ACHN (cell line): ENCODE measurements around the gene ANKRD24.
"Not testable (repeated sequence)": the region's sequence is repeated elsewhere in the genome, so short reads cannot be mapped to it uniquely, and the experiment has no call there.

ENCODE experiments used
- DNase-seq: peaks from one replicate; pipeline ENCODE4 v3.0.0-alpha.2; 2015
- in situ Hi-C: cut with HindIII; loops from 2 replicates; pipeline ENCODE4 v1.10.0; 2017; ENCODE audit warnings: low sequenced_read_pairs, low pct_ligation_motif_present, low pct_unique_long_range_greater_than_20kb

Gene ANKRD24

GRCh38 chr19:4171676-4172075, 10.8 kb upstream of the ANKRD24 start:
- in situ Hi-C loops, result no loop called here
- DNase-seq, result no peak

GRCh38 chr19:4172861-4173473, 9.5 kb upstream of the ANKRD24 start:
- peak; percentile 52 for DNase-seq
- in situ Hi-C loops, result no loop called here

- in situ Hi-C loops, result no loop called here
- no peak for DNase-seq
Measured at GRCh38 chr19:4173479-4174212, 8.8 kb upstream of the ANKRD24 start.

- DNase-seq, result no peak
- in situ Hi-C loops, result no loop called here
Measured at GRCh38 chr19:4174213-4174894, 8.1 kb upstream of the ANKRD24 start.

GRCh38 chr19:4174895-4175668, 7.4 kb upstream of the ANKRD24 start:
- in situ Hi-C loops, result no loop called here

GRCh38 chr19:4175669-4175931, 6.9 kb upstream of the ANKRD24 start:
- DNase-seq, result no peak
- in situ Hi-C loops, result no loop called here

More at GRCh38 chr19:4174895-4175668, 7.4 kb upstream of the ANKRD24 start:
- DNase-seq, result no peak

GRCh38 chr19:4177146-4177545, 5.3 kb upstream of the ANKRD24 start:
- in situ Hi-C loops, result no loop called here
- DNase-seq, result no peak

GRCh38 chr19:4178990-4179389, 3.5 kb upstream of the ANKRD24 start:
- no peak for DNase-seq
- in situ Hi-C loops, result no loop called here

- in situ Hi-C loops, result no loop called here
- DNase-seq, result no peak
Measured at GRCh38 chr19:4181053-4181508, 1.4 kb upstream of the ANKRD24 start.

GRCh38 chr19:4183967-4184717, 1.7 kb downstream of the ANKRD24 start:
- DNase-seq, result no peak
- in situ Hi-C loops, result no loop called here

- no peak for DNase-seq
- in situ Hi-C loops, result no loop called here
Measured at GRCh38 chr19:4184718-4185352, 2.3 kb downstream of the ANKRD24 start.

- in situ Hi-C loops, result no loop called here
Measured at GRCh38 chr19:4185413-4186086, 3.1 kb downstream of the ANKRD24 start.

GRCh38 chr19:4186087-4186993, 3.9 kb downstream of the ANKRD24 start:
- in situ Hi-C loops, result no loop called here
- peak; percentile 70 for DNase-seq

More at GRCh38 chr19:4185413-4186086, 3.1 kb downstream of the ANKRD24 start:
- no peak for DNase-seq

GRCh38 chr19:4187313-4188122, 5.0 kb downstream of the ANKRD24 start:
- DNase-seq, result no peak
- in situ Hi-C loops, result no loop called here

GRCh38 chr19:4189641-4190040, 7.2 kb downstream of the ANKRD24 start:
- in situ Hi-C loops, result no loop called here
- DNase-seq, result no peak

- in situ Hi-C loops, DNase-seq: not testable (repeated sequence)
Measured at GRCh38 chr19:4192537-4192936, 10.0 kb downstream of the ANKRD24 start.
